ENCODE results near the gene DYNLRB1. TPM values are rescaled to one million over a fixed set of nuclear protein-coding genes. Genes with fewer than 3 reads are reported as not detected.

The DYNLRB1 gene
- total RNA-seq, 1 donor from 2014 or later: 135 TPM

DNA sequence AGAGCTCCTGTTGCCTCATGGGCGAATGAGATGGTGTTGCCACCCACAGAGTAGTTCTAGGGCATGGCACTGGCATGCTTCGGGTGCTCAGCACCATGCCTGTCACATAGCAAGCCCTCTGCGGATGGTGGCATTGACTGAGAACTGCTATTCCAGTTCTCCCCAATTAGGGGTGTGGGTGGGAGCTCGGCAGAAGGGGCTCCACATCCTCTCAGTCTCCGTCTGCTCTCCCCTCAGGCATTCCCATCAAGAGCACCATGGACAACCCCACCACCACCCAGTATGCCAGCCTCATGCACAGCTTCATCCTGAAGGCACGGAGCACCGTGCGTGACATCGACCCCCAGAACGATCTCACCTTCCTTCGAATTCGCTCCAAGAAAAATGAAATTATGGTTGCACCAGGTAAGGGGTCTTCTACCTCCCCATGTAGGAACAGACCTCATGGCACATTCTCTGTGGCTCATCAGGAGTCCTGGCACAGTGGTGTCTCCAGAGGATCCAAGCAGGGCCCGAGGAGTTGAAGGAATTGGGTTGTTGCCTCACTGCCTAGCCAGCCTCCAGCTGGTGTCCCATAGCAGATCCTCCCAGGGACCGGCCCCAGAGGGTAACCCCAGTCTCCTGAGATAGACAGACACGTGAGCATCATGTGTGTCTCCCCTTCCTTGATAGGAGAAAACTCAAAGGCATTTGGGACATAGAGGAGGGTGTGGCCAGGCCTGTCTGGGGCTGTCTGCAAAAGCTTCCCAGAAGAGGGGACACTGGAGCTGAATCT lies 18.4 kb downstream of the DYNLRB1 start:
- TF ChIP-seq, protein P1, sequence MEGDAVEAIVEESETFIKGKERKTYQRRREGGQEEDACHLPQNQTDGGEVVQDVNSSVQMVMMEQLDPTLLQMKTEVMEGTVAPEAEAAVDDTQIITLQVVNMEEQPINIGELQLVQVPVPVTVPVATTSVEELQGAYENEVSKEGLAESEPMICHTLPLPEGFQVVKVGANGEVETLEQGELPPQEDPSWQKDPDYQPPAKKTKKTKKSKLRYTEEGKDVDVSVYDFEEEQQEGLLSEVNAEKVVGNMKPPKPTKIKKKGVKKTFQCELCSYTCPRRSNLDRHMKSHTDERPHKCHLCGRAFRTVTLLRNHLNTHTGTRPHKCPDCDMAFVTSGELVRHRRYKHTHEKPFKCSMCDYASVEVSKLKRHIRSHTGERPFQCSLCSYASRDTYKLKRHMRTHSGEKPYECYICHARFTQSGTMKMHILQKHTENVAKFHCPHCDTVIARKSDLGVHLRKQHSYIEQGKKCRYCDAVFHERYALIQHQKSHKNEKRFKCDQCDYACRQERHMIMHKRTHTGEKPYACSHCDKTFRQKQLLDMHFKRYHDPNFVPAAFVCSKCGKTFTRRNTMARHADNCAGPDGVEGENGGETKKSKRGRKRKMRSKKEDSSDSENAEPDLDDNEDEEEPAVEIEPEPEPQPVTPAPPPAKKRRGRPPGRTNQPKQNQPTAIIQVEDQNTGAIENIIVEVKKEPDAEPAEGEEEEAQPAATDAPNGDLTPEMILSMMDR (IDR thresholded peaks at IDR 0.05): no peak
- TF ChIP-seq POLR2AphosphoS5 (IDR thresholded peaks at IDR 0.05; ENCODE audit: insufficient read depth in 1 of 2, low read depth in 1 of 2) (no peak), POLR2A (IDR thresholded peaks at IDR 0.05) (no peak)
- Histone ChIP-seq H3K4me1 (peaks cover 12% of the 10 kb centered on the region), H3K36me3 (peaks cover 0 to 73% of the 10 kb centered on the region in 2 donors), H3K9me3 (no peaks in the 10 kb centered on the region), H3K4me3 (no peak overlapping the region), H3K27ac (no peak overlapping the region), H3K27me3 (no peaks in the 10 kb centered on the region)
- intact Hi-C loops (cut with DNase I): loop anchor here (10.0 kb wide), 1 partner anchor 170 kb away; the partner anchor contains the start of gene TP53INP2
- no peak for DNase-seq (ENCODE audit: extremely low spot score in 2 of 2)

DNA sequence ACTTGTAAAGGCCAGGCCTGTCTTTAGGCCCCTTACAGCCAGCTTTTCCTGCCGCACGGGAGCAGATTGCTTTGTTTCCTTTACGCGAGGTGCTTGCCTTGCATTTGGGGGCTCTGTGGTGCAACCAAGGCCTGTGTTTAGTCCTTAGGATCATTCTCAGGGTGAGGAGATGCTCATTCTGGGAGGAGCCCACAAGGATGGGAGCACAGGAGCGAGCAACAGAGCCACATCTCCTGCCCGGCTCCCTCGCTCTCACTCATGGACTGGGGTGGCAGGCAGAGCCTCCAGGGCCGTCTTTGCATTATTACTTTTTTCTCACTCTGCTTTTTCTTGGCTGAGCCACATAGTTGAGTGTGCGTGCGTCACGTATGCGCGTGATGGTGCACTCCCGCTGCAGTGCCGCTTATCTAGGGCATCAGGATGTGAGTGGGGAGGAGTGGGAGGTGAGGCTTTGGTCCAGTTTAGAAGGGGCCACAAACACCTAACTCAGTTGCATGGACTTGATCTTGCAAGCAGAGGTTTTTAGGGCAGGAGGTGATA lies 19.1 kb downstream of the DYNLRB1 start:
- no peak for DNase-seq (ENCODE audit: extremely low spot score in 2 of 2)
- no peak overlapping the region for H3K4me3 ChIP-seq
- intact Hi-C loops (cut with DNase I): loop anchor here (10.0 kb wide), 1 partner anchor 169 kb away; the partner anchor contains the start of gene TP53INP2
- TF ChIP-seq, protein P1 (IDR thresholded peaks at IDR 0.05): no peak
- TF ChIP-seq POLR2A (IDR thresholded peaks at IDR 0.05) (no peak), POLR2AphosphoS5 (IDR thresholded peaks at IDR 0.05; ENCODE audit: insufficient read depth in 1 of 2, low read depth in 1 of 2) (no peak)
- no peak overlapping the region for H3K27ac ChIP-seq
- no peaks in the 10 kb centered on the region for H3K9me3 ChIP-seq
- no peaks in the 10 kb centered on the region for H3K27me3 ChIP-seq
- peaks cover 0 to 66% of the 10 kb centered on the region in 2 donors for H3K36me3 ChIP-seq
- H3K4me1 ChIP-seq: peaks cover 4% of the 10 kb centered on the region

DNA sequence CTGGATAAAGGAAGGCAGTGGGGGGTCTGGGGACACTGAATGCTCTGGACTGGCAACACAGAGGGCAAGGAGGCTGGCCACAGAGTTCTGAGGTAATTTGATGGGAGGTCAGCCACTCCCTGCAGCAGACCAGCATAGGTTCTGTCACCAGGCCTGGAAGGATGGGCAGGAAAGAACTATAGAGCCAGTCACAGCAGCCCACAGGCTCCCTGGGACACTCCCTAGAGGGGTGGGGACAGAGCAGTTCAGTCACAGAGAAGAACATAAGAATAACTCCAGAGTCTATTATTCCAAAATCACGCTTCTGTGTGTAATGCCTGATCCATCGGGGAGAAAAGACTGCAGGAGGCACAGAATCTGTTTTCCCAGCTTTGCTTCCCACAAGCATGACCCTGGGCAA lies 19.6 kb downstream of the DYNLRB1 start:
- H3K27ac ChIP-seq: no peak overlapping the region
- peaks cover 0 to 66% of the 10 kb centered on the region in 2 donors for H3K36me3 ChIP-seq
- H3K4me3 ChIP-seq: no peak overlapping the region
- H3K9me3 ChIP-seq: no peaks in the 10 kb centered on the region
- H3K27me3 ChIP-seq: no peaks in the 10 kb centered on the region
- TF ChIP-seq POLR2A (IDR thresholded peaks at IDR 0.05): no peak
- TF ChIP-seq POLR2AphosphoS5 (IDR thresholded peaks at IDR 0.05; ENCODE audit: insufficient read depth in 1 of 2, low read depth in 1 of 2): no peak
- TF ChIP-seq, protein P1 (IDR thresholded peaks at IDR 0.05): no peak
- no peaks in the 10 kb centered on the region for H3K4me1 ChIP-seq
- intact Hi-C loops (cut with DNase I): loop anchor here (10.0 kb wide), 1 partner anchor 169 kb away; the partner anchor contains the start of gene TP53INP2
- DNase-seq (ENCODE audit: extremely low spot score in 2 of 2): no peak

DNA sequence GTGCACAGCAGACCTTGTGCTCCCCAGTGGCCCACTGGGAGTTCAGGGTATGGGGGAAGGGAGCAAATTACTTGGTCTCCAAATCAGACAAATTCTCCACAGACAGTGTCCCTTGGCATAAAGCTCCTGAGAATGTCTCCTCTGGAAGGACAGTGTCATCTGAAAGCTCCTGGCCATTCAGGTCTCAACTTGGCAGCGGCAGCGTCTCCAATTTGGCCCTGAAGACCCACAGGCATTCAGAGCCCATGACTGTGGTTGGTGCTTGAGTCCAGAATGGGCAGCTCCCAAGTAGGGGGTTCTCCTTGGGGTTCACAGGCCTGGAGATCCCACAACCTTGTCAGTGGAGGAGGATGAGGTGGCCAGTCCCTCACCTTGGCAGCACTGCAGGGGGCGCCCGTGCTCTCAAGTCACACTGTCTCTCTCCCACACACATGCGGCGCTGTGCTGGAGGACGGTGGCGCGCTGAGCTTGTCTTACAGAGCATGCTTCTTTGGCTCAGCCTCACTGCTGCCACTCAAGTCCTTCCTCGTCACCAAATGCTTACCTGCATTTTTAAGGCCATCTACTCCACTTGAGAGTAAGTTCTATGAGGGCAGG lies 20.7 kb downstream of the DYNLRB1 start:
- H3K36me3 ChIP-seq: peaks cover 0 to 65% of the 10 kb centered on the region in 2 donors
- intact Hi-C loops (cut with DNase I): loop anchor here (10.0 kb wide), 1 partner anchor 168 kb away; the partner anchor contains the start of gene TP53INP2

More for the DNA sequence above, 20.7 kb downstream of the DYNLRB1 start:
- DNase-seq (ENCODE audit: extremely low spot score in 2 of 2): no peak
- H3K27me3 ChIP-seq: no peaks in the 10 kb centered on the region
- H3K9me3 ChIP-seq: no peaks in the 10 kb centered on the region
- no peak overlapping the region for H3K4me3 ChIP-seq
- no peak overlapping the region for H3K27ac ChIP-seq
- no peak for TF ChIP-seq POLR2A (IDR thresholded peaks at IDR 0.05)
- TF ChIP-seq, protein P1 (IDR thresholded peaks at IDR 0.05): peak in 1 of 3 experiments; percentile 15
- no peaks in the 10 kb centered on the region for H3K4me1 ChIP-seq

Measured in vagina (tissue), 2 donors.